Psoas muscle (tissue), 8 donors: Measurements from ENCODE around the gene MYMK. TPM values are rescaled to one million over a fixed set of nuclear protein-coding genes. Genes with fewer than 3 reads are reported as not detected.

Experiments used
- ATAC-seq, 4 donors: fragments of 200-7000 bp; cut with Tn5 transposase; one replicate each; pipeline ENCODE4 v1.9.1; 2020; ENCODE audit warnings: moderate library complexity in 3 of 4, mild to moderate bottlenecking in 2 of 4
- DNase-seq, 2 donors: peaks; one replicate each; pipeline ENCODE4 v3.0.0-alpha.2; 2020
- H3K27ac ChIP-seq: fragments of 200-600 bp; one replicate; pipeline ENCODE4 v1.8.0; 2022
- H3K27me3 ChIP-seq, 3 donors: fragments of 200-600 bp in 1 of 3; one replicate each; pipeline versions ENCODE4 v1.6.1 to v1.8.0; 2013 to 2022; ENCODE audit warnings: low read length in 2 of 3, mild to moderate bottlenecking in 2 of 3, moderate library complexity in 1 of 3; ENCODE audit not compliant: insufficient read depth in 3 of 3
- H3K36me3 ChIP-seq, 2 donors: fragments of 200-600 bp in 1 of 2; one replicate each; pipeline versions ENCODE4 v1.6.1 to v1.8.0; 2013 to 2022; ENCODE audit warnings: low read depth in 1 of 2, mild to moderate bottlenecking in 1 of 2, moderate library complexity in 1 of 2; ENCODE audit not compliant: insufficient read depth in 1 of 2
- H3K4me1 ChIP-seq: fragments of 200-600 bp; one replicate; pipeline ENCODE4 v1.8.0; 2022
- H3K4me3 ChIP-seq: fragments of 200-600 bp; one replicate; pipeline ENCODE4 v1.8.0; 2022; ENCODE audit warnings: mild to moderate bottlenecking
- H3K9me3 ChIP-seq: fragments of 200-600 bp; one replicate; pipeline ENCODE4 v1.8.0; 2022
- CTCF ChIP-seq: fragments of 200-600 bp; IDR thresholded peaks from one replicate; pipeline ENCODE4 v1.8.0; 2022; ENCODE audit warnings: antibody characterized with exemption
- WGBS, 3 donors: extraction: QIAGEN DNeasy Blood & Tissue Kit; methylation state at CpG; one replicate each; pipeline versions ENCODE4 v1.1.6 to v1.1.7; 2013; 5-methylcytosine and 5-hydroxymethylcytosine counted together
- intact Hi-C, 2 donors: fragments of 100-400 bp; cut with DNase I; formaldehyde crosslinking; loops; one replicate each; pipeline versions ENCODE4 v1.11.0 to v1.14.2; 2022
- long read RNA-seq, 2 donors: library from polyadenylated mRNA; unstranded; transcript quantifications; one replicate each; pipeline ENCODE4 v2.0.0, GENCODE V29; 2021
- polyA plus RNA-seq, 3 donors: library from polyadenylated mRNA; stranded (reverse); fragments of 200-250 nt; gene quantifications; one replicate each; pipeline ENCODE4 v1.2.3, GENCODE V29; 2013
- total RNA-seq, 4 donors: library from RNA; stranded (reverse); fragmentation: NEBNext Ultra II Directional in 2 of 4; extraction: Animal tissue kit (Norgen Biotek cat#: 25700) in 2 of 4; gene quantifications; one replicate each; pipeline versions ENCODE4 v1.2.1 to v1.2.4, GENCODE V29; 2021 to 2023
- donor health status: healthy with polysubstance abuse.
- donor health status: DM: no; HTN: no; CAD: no; lungs with moderate emphysema.
- donor health status: Bipolar disorder and iron deficiency.
- donor health status: healthy.
- donor health status: DM: yes; HTN: yes; CAD: no.
- donor health status: DM: no; HTN: no; CAD: no.
- donor health status: DM: no; HTN: no; CAD: no.
- donor health status: DM: yes; HTN: yes; CAD: no.

MYMK gene
- total RNA-seq (1 to 10 TPM in 1 of 4 donors, under 1 TPM in 1, not detected in 2; 0.44 to 4.5 TPM), polyA plus RNA-seq (under 1 TPM in 2 of 3 donors, not detected in 1; 0.05 to 0.60 TPM)
- long read RNA-seq, donor 1: 0 reads
- long read RNA-seq, donor 2: 0 reads

GRCh38 chr9:133524679-133525228, at the start of gene MYMK:
MYMK (minus strand) TSS chr9:133524959; CDS start chr9:133524844, 115 bp downstream.
- no peak for TF ChIP-seq CTCF
- Histone ChIP-seq H3K27ac (no peak within 1 kb of the TSS), H3K9me3 (no peaks in the 10 kb centered on the region), H3K36me3 (no peaks in the 10 kb centered on the region), H3K4me1 (peaks cover 9% of the 10 kb centered on the region), H3K27me3 (peaks cover 0 to 39% (median 17%) of the 10 kb centered on the region in 3 donors), H3K4me3 (no peak within 1 kb of the TSS)
- intact Hi-C loops: no loop called here
- ATAC-seq: no peak
- 58 to 90% (median 69%) methylated on average over 17 of the region's 17 CpGs for WGBS, 3 donors
- DNase-seq: peak in 1 of 2 donors; percentile 21

- ATAC-seq (no peak), DNase-seq (no peak)
- no peaks in the 10 kb centered on the region for H3K36me3 ChIP-seq
- peaks cover 0 to 64% (median 13%) of the 10 kb centered on the region in 3 donors for H3K27me3 ChIP-seq
- intact Hi-C loops: no loop called here
- no peaks in the 10 kb centered on the region for H3K9me3 ChIP-seq
- no peak overlapping the region for H3K4me3 ChIP-seq
- WGBS, 3 donors: 65 to 85% (median 76%) methylated on average over 21 of the region's 21 CpGs
- no peaks in the 10 kb centered on the region for H3K4me1 ChIP-seq
- no peak for TF ChIP-seq CTCF
- no peak overlapping the region for H3K27ac ChIP-seq
Observed at GRCh38 chr9:133573791-133574515, 49.2 kb upstream of the MYMK start.

- peak; percentile 56 to 77 for DNase-seq
- Histone ChIP-seq H3K4me1 (no peaks in the 10 kb centered on the region), H3K36me3 (no peaks in the 10 kb centered on the region), H3K9me3 (no peaks in the 10 kb centered on the region), H3K4me3 (no peak overlapping the region), H3K27ac (no peak overlapping the region), H3K27me3 (peaks cover 0 to 65% (median 14%) of the 10 kb centered on the region in 3 donors)
- no peak for TF ChIP-seq CTCF
- intact Hi-C loops: no loop called here
- WGBS, 3 donors: 15 to 30% (median 22%) methylated on average over 15 of the region's 15 CpGs
- ATAC-seq: peak; percentile 49 to 82 (median 78)
Observed at GRCh38 chr9:133572821-133573361, 48.1 kb upstream of the MYMK start.

- Histone ChIP-seq H3K4me3 (no peak overlapping the region), H3K27ac (no peak overlapping the region), H3K27me3 (peaks cover 0 to 69% (median 14%) of the 10 kb centered on the region in 3 donors), H3K36me3 (no peaks in the 10 kb centered on the region), H3K4me1 (no peaks in the 10 kb centered on the region), H3K9me3 (no peaks in the 10 kb centered on the region)
- DNase-seq (no peak), ATAC-seq (no peak)
- 56 to 68% (median 56%) methylated on average over 18 to 20 of the region's 20 CpGs for WGBS, 3 donors
- intact Hi-C loops: no loop called here
- TF ChIP-seq CTCF: no peak
Observed at GRCh38 chr9:133571896-133572595, 47.3 kb upstream of the MYMK start.
